ENCODE results near the gene GPR137B.

GPR137B gene

GRCh38 chr1:236150311-236150955 lies 8.1 kb downstream of the GPR137B start:
- peak; percentile 7 for TF ChIP-seq CTCF (IDR thresholded peaks at IDR 0.05; ENCODE audit: low read depth, low read length, missing control alignments)
- no peak for DNase-seq (ENCODE audit: low read depth)
- H3K4me3 ChIP-seq (ENCODE audit: low read depth, low read length), result peak overlapping the region; percentile 31

GRCh38 chr1:236150986-236151385 lies 8.6 kb downstream of the GPR137B start:
- DNase-seq (ENCODE audit: low read depth), result no peak
- H3K4me3 ChIP-seq (ENCODE audit: low read depth, low read length), result no peak overlapping the region

GRCh38 chr1:236151739-236152424 lies 9.5 kb downstream of the GPR137B start:
- no peak for DNase-seq (ENCODE audit: low read depth)
- no peak for TF ChIP-seq CTCF (IDR thresholded peaks at IDR 0.05; ENCODE audit: low read depth, low read length, missing control alignments)

More at GRCh38 chr1:236150986-236151385, 8.6 kb downstream of the GPR137B start:
- no peak for TF ChIP-seq CTCF (IDR thresholded peaks at IDR 0.05; ENCODE audit: low read depth, low read length, missing control alignments)

GRCh38 chr1:236154126-236154525 lies 11.8 kb downstream of the GPR137B start:
- no peak overlapping the region for H3K4me3 ChIP-seq (ENCODE audit: low read depth, low read length)
- TF ChIP-seq CTCF (IDR thresholded peaks at IDR 0.05; ENCODE audit: low read depth, low read length, missing control alignments), result no peak
- DNase-seq (ENCODE audit: low read depth), result no peak

More at GRCh38 chr1:236151739-236152424, 9.5 kb downstream of the GPR137B start:
- H3K4me3 ChIP-seq (ENCODE audit: low read depth, low read length), result no peak overlapping the region

GRCh38 chr1:236154671-236155398 lies 12.5 kb downstream of the GPR137B start:
- H3K4me3 ChIP-seq (ENCODE audit: low read depth, low read length), result peak overlapping the region; percentile 33; the same call in 1 of the 2 replicates
- TF ChIP-seq CTCF (IDR thresholded peaks at IDR 0.05; ENCODE audit: low read depth, low read length, missing control alignments), result no peak
- DNase-seq (ENCODE audit: low read depth), result no peak

- no peak for DNase-seq (ENCODE audit: low read depth)
- H3K4me3 ChIP-seq (ENCODE audit: low read depth, low read length), result peak overlapping the region; percentile 33; the same call in 1 of the 2 replicates
- TF ChIP-seq CTCF (IDR thresholded peaks at IDR 0.05; ENCODE audit: low read depth, low read length, missing control alignments), result no peak
Measured at GRCh38 chr1:236155399-236155767, 13.0 kb downstream of the GPR137B start.
